MM.1S (cell line): ENCODE data around the gene CHML.

Source experiments
- DNase-seq: peaks from one replicate; pipeline ENCODE4 v3.0.0-alpha.2; 2015
- H2AFZ ChIP-seq: fragments of 300-600 bp; sonication (generic); 2 replicates; pipeline ENCODE4 v1.6.0; 2016; ENCODE audit warnings: antibody characterized with exemption, low read length
- H3F3A ChIP-seq: fragments of 300-600 bp; sonication (generic); 2 replicates; pipeline ENCODE4 v1.6.1; 2016; ENCODE audit warnings: mild to moderate bottlenecking, antibody characterized with exemption, low read length, moderate library complexity, mixed read lengths; ENCODE audit not compliant: insufficient read depth
- H3K27ac ChIP-seq: fragments of 300-600 bp; sonication (generic); 2 replicates; pipeline ENCODE4 v1.5.1; 2016; ENCODE audit warnings: mild to moderate bottlenecking, low read length
- H3K27me3 ChIP-seq: fragments of 300-600 bp; sonication (generic); replicated peaks from 2 replicates; pipeline ENCODE4 v1.6.0; 2016; ENCODE audit warnings: low read length; ENCODE audit not compliant: insufficient read depth
- H3K36me3 ChIP-seq: fragments of 300-600 bp; sonication (generic); replicated peaks from 2 replicates; pipeline ENCODE4 v1.6.1; 2016; ENCODE audit warnings: mild to moderate bottlenecking, low read length, mixed read lengths; ENCODE audit not compliant: insufficient read depth
- H3K4me1 ChIP-seq: fragments of 300-600 bp; sonication (generic); 2 replicates; pipeline ENCODE4 v1.6.1; 2016; ENCODE audit warnings: low read length, mixed read lengths
- H3K4me2 ChIP-seq: fragments of 300-600 bp; sonication (generic); 2 replicates; pipeline ENCODE4 v1.6.0; 2016; ENCODE audit warnings: low read depth, low read length
- H3K4me3 ChIP-seq: fragments of 300-600 bp; sonication (generic); 2 replicates; pipeline ENCODE4 v1.5.1; 2016; ENCODE audit warnings: low read length, mixed read lengths
- H3K79me2 ChIP-seq: fragments of 300-600 bp; sonication (generic); 2 replicates; pipeline ENCODE4 v1.6.1; 2016; ENCODE audit warnings: mixed run types, low read length, mixed read lengths
- H3K9ac ChIP-seq: fragments of 300-600 bp; sonication (generic); 2 replicates; pipeline ENCODE4 v1.6.1; 2016; ENCODE audit warnings: low read length, mixed read lengths
- H3K9me2 ChIP-seq: fragments of 300-600 bp; sonication (generic); replicated peaks from 2 replicates; pipeline ENCODE4 v1.6.1; 2016; ENCODE audit warnings: mild to moderate bottlenecking, low read length, mixed read lengths; ENCODE audit not compliant: insufficient read depth
- H3K9me3 ChIP-seq: fragments of 300-600 bp; sonication (generic); replicated peaks from 2 replicates; pipeline ENCODE4 v1.6.1; 2016; ENCODE audit warnings: mild to moderate bottlenecking, low read length, mixed read lengths; ENCODE audit not compliant: insufficient read depth
- H4K20me1 ChIP-seq: fragments of 300-600 bp; sonication (generic); 2 replicates; pipeline ENCODE4 v1.6.1; 2016; ENCODE audit warnings: mild to moderate bottlenecking, low read length, moderate library complexity, mixed read lengths; ENCODE audit not compliant: insufficient read depth
- CTCF ChIP-seq: fragments of 300-600 bp; sonication (generic); IDR thresholded peaks from 2 replicates; pipeline ENCODE4 v1.5.1; 2016; ENCODE audit warnings: antibody characterized with exemption, low read length, mixed read lengths
- EZH2 ChIP-seq: fragments of 300-600 bp; sonication (generic); optimal IDR thresholded peaks from 2 replicates; pipeline ENCODE3; 2017; ENCODE audit warnings: low read depth, mild to moderate bottlenecking, antibody characterized with exemption, low read length, mixed read lengths
- EZH2phosphoT487 ChIP-seq: fragments of 300-600 bp; sonication (generic); IDR thresholded peaks from 2 replicates; pipeline ENCODE4 v1.6.1; 2018; ENCODE audit warnings: antibody characterized with exemption, low read length

Gene CHML

DNA sequence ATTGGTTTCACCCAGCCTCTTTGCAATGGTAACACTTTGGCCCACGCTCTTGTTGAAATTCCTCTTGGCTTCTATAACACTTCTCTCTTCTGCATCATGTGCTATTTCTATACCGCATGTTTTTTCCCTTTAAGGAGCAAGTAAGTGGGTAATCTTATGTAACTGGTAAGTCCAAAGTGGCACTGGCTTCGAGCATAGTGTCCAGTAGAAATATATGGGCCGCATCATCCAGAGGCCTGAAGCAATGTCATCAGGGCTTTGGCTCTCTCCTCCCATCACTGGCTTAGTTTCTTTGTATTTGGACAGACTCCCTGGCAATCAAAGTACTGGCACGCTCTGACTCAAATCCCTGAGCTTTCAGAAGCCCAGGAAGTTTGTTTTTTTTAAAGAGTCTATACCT is 17.5 kb downstream of the CHML start:
- Histone ChIP-seq H3K9me3 (no peaks in the 10 kb centered on the region), H3K9me2 (no peaks in the 10 kb centered on the region), H2AFZ (no peak overlapping the region), H3K27ac (no peak overlapping the region), H3K79me2 (no peaks in the 10 kb centered on the region), H3F3A (peaks cover 2% of the 10 kb centered on the region; the same call in 1 of the 2 replicates), H3K4me3 (no peak overlapping the region), H4K20me1 (no peaks in the 10 kb centered on the region), H3K4me1 (peaks cover 5% of the 10 kb centered on the region; the same call in 1 of the 2 replicates), H3K27me3 (no peaks in the 10 kb centered on the region), H3K36me3 (no peaks in the 10 kb centered on the region), H3K4me2 (no peak overlapping the region), H3K9ac (no peak overlapping the region)
- DNase-seq, result no peak
- TF ChIP-seq EZH2phosphoT487, result no peak
- no peak for TF ChIP-seq CTCF
- no peak for TF ChIP-seq EZH2

DNA sequence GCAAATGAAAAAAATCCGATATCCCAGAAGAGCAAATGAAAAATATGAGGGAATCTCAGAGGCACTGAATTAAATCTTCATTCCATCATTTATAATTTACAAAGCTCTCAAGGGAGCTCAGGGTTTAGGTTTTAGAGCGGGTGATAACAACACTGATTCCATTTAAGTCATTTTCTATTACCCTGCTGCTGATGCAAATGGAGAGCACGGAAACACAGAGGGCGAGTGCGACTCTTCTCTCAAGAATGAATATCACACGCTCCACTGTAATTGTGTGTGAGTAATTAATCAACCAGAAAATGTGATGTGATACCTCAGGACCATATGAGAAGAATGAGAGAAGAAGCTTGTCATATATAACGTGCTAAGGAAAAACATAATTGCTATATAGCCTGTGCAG is 22.7 kb downstream of the CHML start:
- Histone ChIP-seq H2AFZ (no peak overlapping the region), H3F3A (no peaks in the 10 kb centered on the region), H4K20me1 (no peaks in the 10 kb centered on the region), H3K9ac (no peak overlapping the region), H3K79me2 (no peaks in the 10 kb centered on the region), H3K9me3 (no peaks in the 10 kb centered on the region), H3K4me3 (no peak overlapping the region), H3K4me2 (no peak overlapping the region), H3K9me2 (no peaks in the 10 kb centered on the region), H3K27me3 (no peaks in the 10 kb centered on the region), H3K4me1 (no peaks in the 10 kb centered on the region), H3K27ac (no peak overlapping the region), H3K36me3 (no peaks in the 10 kb centered on the region)
- TF ChIP-seq EZH2 (no peak), EZH2phosphoT487 (no peak), CTCF (no peak)
- DNase-seq, result no peak

GRCh38 chr1:241615043-241615974 is 24.9 kb downstream of the CHML start:
- Histone ChIP-seq H3K9me2 (no peaks in the 10 kb centered on the region), H3K36me3 (no peaks in the 10 kb centered on the region), H3K4me2 (no peak overlapping the region), H3F3A (no peaks in the 10 kb centered on the region), H3K79me2 (no peaks in the 10 kb centered on the region), H3K27ac (no peak overlapping the region), H4K20me1 (no peaks in the 10 kb centered on the region), H3K27me3 (no peaks in the 10 kb centered on the region), H2AFZ (no peak overlapping the region), H3K4me1 (no peaks in the 10 kb centered on the region), H3K9ac (no peak overlapping the region), H3K9me3 (no peaks in the 10 kb centered on the region), H3K4me3 (no peak overlapping the region)
- no peak for DNase-seq
- no peak for TF ChIP-seq EZH2phosphoT487
- TF ChIP-seq EZH2, result no peak
- TF ChIP-seq CTCF, result no peak
